HCT116 (cell line): ENCODE results near the gene SIGLEC14. TPM values are rescaled to one million over a fixed set of nuclear protein-coding genes. Genes with fewer than 3 reads are reported as not detected.

Experiments used
- ATAC-seq: fragments of 200-7000 bp; cut with Tn5 transposase; 2 replicates; pipeline ENCODE4 v1.9.1; 2020; ENCODE audit warnings: mild to moderate bottlenecking, moderate library complexity
- BruUV-seq: library from RNA; stranded (reverse); fragments of 400-500 nt; replicated peaks from 2 replicates; lab custom pipeline; 2021; lab: Mats Ljungman, UMichigan
- CTCF ChIA-PET: fragments of 300-600 bp; sonication (Branson Sonifier 250); formaldehyde crosslinking; loops from one replicate; lab custom pipeline; 2021; ENCODE audit warnings: antibody characterized with exemption; lab: Charles Lee
- POLR2A ChIA-PET: fragments of 300-600, 350-600 bp; sonication (Branson Sonifier 250); formaldehyde crosslinking; loops from one replicate; lab custom pipeline; 2021; ENCODE audit warnings: antibody characterized with exemption; lab: Charles Lee
- RAD21 ChIA-PET, 2 experiments: fragments of 300-600 bp; sonication (Branson Sonifier 250); formaldehyde crosslinking; loops; one replicate each; lab custom pipeline; 2023; ENCODE audit warnings: low total read pairs in 2 of 2; ENCODE audit not compliant: uncharacterized antibody in 2 of 2, unreplicated experiment in 2 of 2, low non-redundant PET in 1 of 2; lab: Charles Lee
- DNase-seq: peaks from one replicate; pipeline ENCODE4 v3.0.0-alpha.2; 2010; ENCODE audit warnings: low read depth, low spot score
- H2AFZ ChIP-seq: fragments of 200-600 bp; shearing (Covaris generic), sonication (generic); 2 replicates; pipeline ENCODE4 v1.6.1; 2017; ENCODE audit warnings: low read depth, mixed run types, mixed read lengths, antibody characterized with exemption, low read length; ENCODE audit not compliant: poor library complexity, severe bottlenecking
- H3K27ac ChIP-seq: 2 replicates; pipeline ENCODE4 v1.5.1; 2012; ENCODE audit warnings: low read depth, low read length
- H3K27me3 ChIP-seq: fragments of 200-600 bp; sonication (generic); 2 replicates; pipeline ENCODE4 v1.6.1; 2016; ENCODE audit warnings: mixed run types, low read length, mixed read lengths; ENCODE audit not compliant: insufficient read depth
- H3K36me3 ChIP-seq, 2 experiments: fragments of 200-500 bp in 1 of 2; fragments of 200-600 bp in 1 of 2; sonication (Bioruptor generic) in 1 of 2; sonication (generic) in 1 of 2; 2 replicates each; pipeline versions ENCODE4 v1.5.1 to v1.6.1; 2014 to 2016; ENCODE audit warnings: low read length in 2 of 2, inconsistent platforms in 1 of 2, mixed read lengths in 1 of 2, mixed run types in 1 of 2; ENCODE audit not compliant: insufficient read depth in 2 of 2, control insufficient read depth in 1 of 2
- H3K4me1 ChIP-seq, 2 experiments: fragments of 200-600 bp in 1 of 2; sonication (generic) in 1 of 2; 2 replicates each; pipeline versions ENCODE4 v1.5.1 to v1.6.1; 2012 to 2017; ENCODE audit warnings: low read length in 2 of 2, inconsistent platforms in 1 of 2, mild to moderate bottlenecking in 1 of 2, mixed read lengths in 1 of 2, mixed run types in 1 of 2, moderate library complexity in 1 of 2; ENCODE audit not compliant: insufficient read depth in 2 of 2, control insufficient read depth in 1 of 2
- H3K4me2 ChIP-seq: fragments of 200-600 bp; sonication (generic); 2 replicates; pipeline ENCODE4 v1.6.1; 2017; ENCODE audit warnings: mixed run types, low read length, mixed read lengths
- H3K4me3 ChIP-seq, 2 experiments: fragments of 200-600 bp in 1 of 2; sonication (generic) in 1 of 2; replicated peaks in 1 of 2; 2 replicates each; pipeline ENCODE4 v1.5.1; 2011 to 2016; ENCODE audit warnings: low read length in 2 of 2, control low read depth in 1 of 2, low read depth in 1 of 2, mild to moderate bottlenecking in 1 of 2, mixed read lengths in 1 of 2, mixed run types in 1 of 2
- H3K79me2 ChIP-seq: fragments of 200-600 bp; sonication (generic); 2 replicates; pipeline ENCODE4 v1.6.1; 2017; ENCODE audit warnings: mild to moderate bottlenecking, mixed run types, low read length, moderate library complexity, mixed read lengths; ENCODE audit not compliant: insufficient read depth
- H3K9ac ChIP-seq: fragments of 200-600 bp; sonication (generic); 2 replicates; pipeline ENCODE4 v1.6.1; 2016; ENCODE audit warnings: low read length, mixed read lengths
- H3K9me2 ChIP-seq: fragments of 200-600 bp; sonication (generic), shearing (Covaris generic); 2 replicates; pipeline ENCODE4 v1.6.1; 2017; ENCODE audit warnings: mixed run types, mild to moderate bottlenecking, moderate library complexity; ENCODE audit not compliant: insufficient read depth
- H3K9me3 ChIP-seq, 2 experiments: fragments of 200-500 bp in 1 of 2; fragments of 200-600 bp in 1 of 2; sonication (Bioruptor generic) in 1 of 2; sonication (generic) in 1 of 2; 2 replicates each; pipeline ENCODE4 v1.6.1; 2014 to 2017; ENCODE audit warnings: low read length in 2 of 2, mixed read lengths in 2 of 2, inconsistent platforms in 1 of 2, low read depth in 1 of 2, mild to moderate bottlenecking in 1 of 2, mixed run types in 1 of 2, moderate library complexity in 1 of 2; ENCODE audit not compliant: control insufficient read depth in 1 of 2, insufficient read depth in 1 of 2
- H4K20me1 ChIP-seq: fragments of 200-600 bp; sonication (generic), shearing (Covaris generic); 2 replicates; pipeline ENCODE4 v1.6.1; 2017; ENCODE audit warnings: mixed run types, mild to moderate bottlenecking, moderate library complexity; ENCODE audit not compliant: insufficient read depth
- CBX3 ChIP-seq: IDR thresholded peaks from 2 replicates; pipeline ENCODE4 v1.6.1; 2012; ENCODE audit warnings: low read depth
- CEBPB ChIP-seq: IDR thresholded peaks from 2 replicates; pipeline ENCODE4 v1.6.1; 2012; ENCODE audit warnings: low read depth
- EGR1 ChIP-seq: IDR thresholded peaks from 2 replicates; pipeline ENCODE4 v1.6.1; 2012; ENCODE audit warnings: low read depth
- EZH2 ChIP-seq: fragments of 200-600 bp; sonication (generic); IDR thresholded peaks from 2 replicates; pipeline ENCODE4 v1.6.1; 2017; ENCODE audit warnings: antibody characterized with exemption, mixed run types
- FOSL1 ChIP-seq: IDR thresholded peaks from 2 replicates; pipeline ENCODE4 v1.6.1; 2012; ENCODE audit warnings: low read depth
- JUND ChIP-seq: IDR thresholded peaks from 2 replicates; pipeline ENCODE4 v1.6.1; 2012
- MAX ChIP-seq: IDR thresholded peaks from 2 replicates; pipeline ENCODE4 v1.6.1; 2012
- RAD21 ChIP-seq: IDR thresholded peaks from 2 replicates; pipeline ENCODE4 v1.6.1; 2012; ENCODE audit warnings: low read depth, mild to moderate bottlenecking
- REST ChIP-seq: IDR thresholded peaks from 2 replicates; pipeline ENCODE4 v1.6.1; 2012; ENCODE audit warnings: low read depth
- SIN3A ChIP-seq: IDR thresholded peaks from 2 replicates; pipeline ENCODE4 v1.6.1; 2012; ENCODE audit warnings: low read depth
- SP1 ChIP-seq: IDR thresholded peaks from 2 replicates; pipeline ENCODE4 v1.6.1; 2012; ENCODE audit warnings: low read depth
- TCF7L2 ChIP-seq: IDR thresholded peaks from 2 replicates; pipeline ENCODE4 v1.7.0; 2011; ENCODE audit warnings: borderline replicate concordance, inconsistent platforms; ENCODE audit not compliant: insufficient read depth, insufficient read length; ENCODE audit errors: extremely low read depth
- ZFX ChIP-seq: fragments of 450-650 bp; IDR thresholded peaks from 2 replicates; pipeline ENCODE4 v1.6.1; 2017
- intact Hi-C: fragments of 100-400 bp; cut with micrococcal nuclease; formaldehyde crosslinking; loops from 2 replicates; pipeline ENCODE4 v1.10.0; 2022
- total RNA-seq: library from RNA; stranded (reverse); gene quantifications from one replicate; pipeline ENCODE4 v1.2.1, GENCODE V29; 2021; ENCODE audit not compliant: unreplicated experiment
- TF ChIP-seq, protein P1 (sequence below): IDR thresholded peaks from 2 replicates; pipeline ENCODE4 v1.6.1; 2011; ENCODE audit warnings: mild to moderate bottlenecking, low read length, moderate library complexity; ENCODE audit not compliant: insufficient replicate concordance; ENCODE audit errors: extremely low read depth

Gene SIGLEC14
- total RNA-seq, 1 experiment from 2014 or later, result not detected

DNA sequence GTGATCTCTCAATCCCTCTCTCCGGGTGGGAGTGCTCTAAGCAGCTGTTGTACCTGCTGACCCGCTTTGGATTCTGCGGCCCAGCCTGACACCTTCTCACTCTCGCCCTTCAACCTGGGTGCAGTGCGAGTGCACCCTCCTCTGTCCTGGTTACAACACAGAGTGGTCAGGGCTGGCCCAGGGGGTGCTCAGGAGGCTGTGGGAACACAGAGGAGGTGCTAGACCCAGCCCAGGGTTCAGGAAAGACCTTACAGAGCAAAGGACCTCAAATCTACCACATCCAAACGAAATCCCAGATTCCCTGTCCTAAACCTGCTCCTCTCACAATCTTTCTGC, 51.9 kb downstream of the SIGLEC14 start (continued):
- no peak for TF ChIP-seq REST
- TF ChIP-seq CBX3, result no peak

- H3K9me3 ChIP-seq, result no peaks in the 10 kb centered on the region
- no peaks in the 10 kb centered on the region for H4K20me1 ChIP-seq
- peaks cover 4 to 12% of the 10 kb centered on the region in 2 experiments; a peak in 2 of 4 replicates for H3K4me1 ChIP-seq
- no peaks in the 10 kb centered on the region for H3K36me3 ChIP-seq
- intact Hi-C loops, result loop anchor here (2.0 kb wide), 1 partner anchor 23 kb away; the partner anchor contains the start of gene ZNF175
- peak; percentile 90 for DNase-seq
- H2AFZ ChIP-seq, result peak overlapping the region; percentile 38
- no peak overlapping the region; the same call in 1 of the 2 replicates for H3K27ac ChIP-seq
- ChIA-PET CTCF (interaction anchor here (0.6 to 1.2 kb wide), 2 partner anchors 63 to 95 kb away, joined by 4 to 5 read pairs; no protein-coding TSS in a partner anchor), RAD21 (no interaction called here), POLR2A (interaction anchor here (1.7 kb wide), 1 partner anchor 23 kb away, joined by 6 read pairs; the partner anchor contains the start of gene ZNF175)
- H3K4me2 ChIP-seq, result peak overlapping the region; percentile 72
- peak overlapping the region; percentile 39; the same call in 1 of the 2 replicates for H3K9ac ChIP-seq
- H3K9me2 ChIP-seq, result no peaks in the 10 kb centered on the region
- H3K4me3 ChIP-seq, result peak overlapping the region; percentile 51 to 58
- no peaks in the 10 kb centered on the region for H3K27me3 ChIP-seq
- BruUV-seq, result no TSS peak
- ATAC-seq, result peak; percentile 100
- H3K79me2 ChIP-seq, result no peaks in the 10 kb centered on the region
- TF ChIP-seq SP1, result no peak
- no peak for TF ChIP-seq FOSL1
- TF ChIP-seq TCF7L2, result peak; percentile 16
- no peak for TF ChIP-seq JUND
- no peak for TF ChIP-seq REST
- no peak for TF ChIP-seq EGR1
- no peak for TF ChIP-seq CEBPB
- TF ChIP-seq EZH2, result no peak
- TF ChIP-seq MAX, result no peak
- no peak for TF ChIP-seq RAD21
- TF ChIP-seq SIN3A, result no peak
- TF ChIP-seq, protein P1, sequence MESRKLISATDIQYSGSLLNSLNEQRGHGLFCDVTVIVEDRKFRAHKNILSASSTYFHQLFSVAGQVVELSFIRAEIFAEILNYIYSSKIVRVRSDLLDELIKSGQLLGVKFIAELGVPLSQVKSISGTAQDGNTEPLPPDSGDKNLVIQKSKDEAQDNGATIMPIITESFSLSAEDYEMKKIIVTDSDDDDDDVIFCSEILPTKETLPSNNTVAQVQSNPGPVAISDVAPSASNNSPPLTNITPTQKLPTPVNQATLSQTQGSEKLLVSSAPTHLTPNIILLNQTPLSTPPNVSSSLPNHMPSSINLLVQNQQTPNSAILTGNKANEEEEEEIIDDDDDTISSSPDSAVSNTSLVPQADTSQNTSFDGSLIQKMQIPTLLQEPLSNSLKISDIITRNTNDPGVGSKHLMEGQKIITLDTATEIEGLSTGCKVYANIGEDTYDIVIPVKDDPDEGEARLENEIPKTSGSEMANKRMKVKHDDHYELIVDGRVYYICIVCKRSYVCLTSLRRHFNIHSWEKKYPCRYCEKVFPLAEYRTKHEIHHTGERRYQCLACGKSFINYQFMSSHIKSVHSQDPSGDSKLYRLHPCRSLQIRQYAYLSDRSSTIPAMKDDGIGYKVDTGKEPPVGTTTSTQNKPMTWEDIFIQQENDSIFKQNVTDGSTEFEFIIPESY, result peak; percentile 24
- no peak; the same call in 1 of the 2 replicates for TF ChIP-seq ZFX
These were observed 52.5 kb downstream of the SIGLEC14 start for GRCh38 chr19:51593969-51594773.
